Measurements from ENCODE around the gene NABP2. TPM values are rescaled to one million over a fixed set of nuclear protein-coding genes. Genes with fewer than 3 reads are reported as not detected.

Gene NABP2
- total RNA-seq, 4 donors from 2014 or later = 17.2 to 31.0 (median 21.6) TPM

GRCh38 chr12:56257071-56257470 is 32.9 kb downstream of the NABP2 start:
- no peak for TF ChIP-seq POLR2A (IDR thresholded peaks at IDR 0.05)
- TF ChIP-seq CTCF (IDR thresholded peaks at IDR 0.05) = no peak
- Histone ChIP-seq H3K36me3 (peaks cover 27 to 50% (median 39%) of the 10 kb centered on the region in 3 donors), H3K27ac (peak overlapping the region; percentile 89 to 96 (median 94)), H3K4me1 (peaks cover 15 to 38% (median 24%) of the 10 kb centered on the region in 3 donors), H3K4me3 (peak overlapping the region; percentile 74 to 90 (median 82)), H3K27me3 (no peaks in the 10 kb centered on the region), H3K9me3 (no peaks in the 10 kb centered on the region)
- intact Hi-C loops (cut with DNase I) = no loop called here
- no peak for DNase-seq
- WGBS, 2 donors = 49 to 100% methylated on average over 1 to 6 of the region's 8 CpGs

GRCh38 chr12:56257491-56258067 is 33.4 kb downstream of the NABP2 start:
- peak overlapping the region; percentile 74 to 90 (median 82) for H3K4me3 ChIP-seq
- H3K27me3 ChIP-seq = no peaks in the 10 kb centered on the region
- peaks cover 15 to 38% (median 24%) of the 10 kb centered on the region in 3 donors for H3K4me1 ChIP-seq
- no peak for TF ChIP-seq POLR2A (IDR thresholded peaks at IDR 0.05)
- TF ChIP-seq CTCF (IDR thresholded peaks at IDR 0.05) = no peak
- H3K36me3 ChIP-seq = peaks cover 22 to 45% (median 33%) of the 10 kb centered on the region in 3 donors
- WGBS, 2 donors = 0 to 6% methylated on average over 2 to 3 of the region's 27 CpGs
- H3K27ac ChIP-seq = peak overlapping the region; percentile 89 to 96 (median 94)
- no peaks in the 10 kb centered on the region for H3K9me3 ChIP-seq
- no peak for DNase-seq
- intact Hi-C loops (cut with DNase I) = no loop called here

GRCh38 chr12:56258068-56258819 is 34.1 kb downstream of the NABP2 start, which contains the start of gene ANKRD52:
Gene ANKRD52, minus strand, starts transcription at chr12:56258384. Its CDS starts 115 bp downstream, at chr12:56258269.
- WGBS, 2 donors = 0% methylated on average over 1 to 2 of the region's 78 CpGs
- DNase-seq = no peak
- H3K27me3 ChIP-seq = no peaks in the 10 kb centered on the region

GRCh38 chr12:56258820-56259183 is 34.7 kb downstream of the NABP2 start:
- no peaks in the 10 kb centered on the region for H3K27me3 ChIP-seq
- TF ChIP-seq POLR2A (IDR thresholded peaks at IDR 0.05) = no peak
- no peak for TF ChIP-seq CTCF (IDR thresholded peaks at IDR 0.05)
- peak overlapping the region; percentile 89 to 96 (median 94) for H3K27ac ChIP-seq
- no peak for DNase-seq
- H3K9me3 ChIP-seq = no peaks in the 10 kb centered on the region
- peaks cover 15 to 38% (median 24%) of the 10 kb centered on the region in 3 donors for H3K4me1 ChIP-seq
- peaks cover 10 to 33% (median 21%) of the 10 kb centered on the region in 3 donors for H3K36me3 ChIP-seq
- peak overlapping the region; percentile 74 to 90 (median 82) for H3K4me3 ChIP-seq
- intact Hi-C loops (cut with DNase I) = no loop called here
- 11 to 12% methylated on average over 9 of the region's 9 CpGs for WGBS, 2 donors

More at GRCh38 chr12:56258068-56258819, 34.1 kb downstream of the NABP2 start, which contains the start of gene ANKRD52:
- Histone ChIP-seq H3K9me3 (no peaks in the 10 kb centered on the region), H3K4me1 (peaks cover 15 to 38% (median 24%) of the 10 kb centered on the region in 3 donors), H3K4me3 (peak within 1 kb of the TSS; percentile 74 to 90 (median 82)), H3K27ac (peak within 1 kb of the TSS; percentile 89 to 96 (median 94)), H3K36me3 (peaks cover 16 to 39% (median 27%) of the 10 kb centered on the region in 3 donors)
- TF ChIP-seq POLR2A (IDR thresholded peaks at IDR 0.05) (peak in 2 of 4 donors; percentile 38 to 41), CTCF (IDR thresholded peaks at IDR 0.05) (peak; percentile 37 to 90 (median 81))
- intact Hi-C loops (cut with DNase I) = no loop called here

- Histone ChIP-seq H3K27me3 (no peaks in the 10 kb centered on the region), H3K36me3 (peaks cover 3 to 17% (median 5%) of the 10 kb centered on the region in 3 donors), H3K9me3 (no peaks in the 10 kb centered on the region), H3K4me1 (peaks cover 15 to 38% (median 24%) of the 10 kb centered on the region in 3 donors), H3K4me3 (no peak overlapping the region), H3K27ac (no peak overlapping the region)
- DNase-seq = no peak
- intact Hi-C loops (cut with DNase I) = no loop called here
- 88 to 89% methylated on average over 5 to 8 of the region's 8 CpGs for WGBS, 2 donors
- no peak for TF ChIP-seq CTCF (IDR thresholded peaks at IDR 0.05)
- TF ChIP-seq POLR2A (IDR thresholded peaks at IDR 0.05) = no peak
Measured at GRCh38 chr12:56260380-56260779, 36.2 kb downstream of the NABP2 start.

All from esophagus squamous epithelium (tissue), 5 donors.